C4-2B (cell line): ENCODE results near the gene DCAF8L2.

Experiments
- CTCF ChIP-seq: fragments of 450-650 bp; conservative IDR thresholded peaks from 2 replicates; pipeline ENCODE4 v1.5.1; 2017; ENCODE audit warnings: mild to moderate bottlenecking
- ZFX ChIP-seq: fragments of 450-650 bp; IDR thresholded peaks from 2 replicates; pipeline ENCODE4 v1.6.1; 2017

GRCh38 chrX:27671234-27671633 is 81.1 kb downstream of the DCAF8L2 start:
- TF ChIP-seq CTCF (no peak), ZFX (no peak)
